Measurements from ENCODE around the gene EIPR1.
"Not testable (repeated sequence)": the region's sequence is repeated elsewhere in the genome, so short reads cannot be mapped to it uniquely, and the experiment has no call there.

Gene EIPR1

GRCh38 chr2:3207091-3207491, 170.5 kb downstream of the EIPR1 start:
- no peak for DNase-seq

GRCh38 chr2:3205845-3206244, 171.8 kb downstream of the EIPR1 start:
- no peak for DNase-seq

- no peak for DNase-seq
These were observed 173.4 kb downstream of the EIPR1 start for GRCh38 chr2:3204031-3204821.

GRCh38 chr2:3203497-3204019, 174.1 kb downstream of the EIPR1 start:
- no peak for DNase-seq

- DNase-seq = no peak
These were observed 174.7 kb downstream of the EIPR1 start for GRCh38 chr2:3202926-3203325.

- no peak for DNase-seq
These were observed 176.3 kb downstream of the EIPR1 start for GRCh38 chr2:3201281-3201680.

- DNase-seq = no peak
These were observed 177.1 kb downstream of the EIPR1 start for GRCh38 chr2:3200420-3200939.

- DNase-seq = no peak
These were observed 177.8 kb downstream of the EIPR1 start for GRCh38 chr2:3199627-3200345.

GRCh38 chr2:3198671-3199192, 178.9 kb downstream of the EIPR1 start:
- not testable (repeated sequence) for DNase-seq

- no peak for DNase-seq
These were observed 179.5 kb downstream of the EIPR1 start for GRCh38 chr2:3198119-3198518.

GRCh38 chr2:3197308-3197707, 180.3 kb downstream of the EIPR1 start:
- DNase-seq = no peak

- DNase-seq = no peak
These were observed 180.9 kb downstream of the EIPR1 start for GRCh38 chr2:3196716-3197115.

- no peak for DNase-seq
These were observed 181.8 kb downstream of the EIPR1 start for GRCh38 chr2:3195641-3196476.

- no peak for DNase-seq
These were observed 182.8 kb downstream of the EIPR1 start for GRCh38 chr2:3194828-3195227.

- DNase-seq = no peak
These were observed 183.9 kb downstream of the EIPR1 start for GRCh38 chr2:3193443-3194330.

GRCh38 chr2:3192920-3193319, 184.7 kb downstream of the EIPR1 start:
- no peak for DNase-seq

- DNase-seq = no peak
These were observed 185.3 kb downstream of the EIPR1 start for GRCh38 chr2:3192281-3192818.

- DNase-seq = no peak
These were observed 187.7 kb downstream of the EIPR1 start for GRCh38 chr2:3189961-3190360.

- no peak for DNase-seq
These were observed 188.5 kb downstream of the EIPR1 start for GRCh38 chr2:3189076-3189591.

GRCh38 chr2:3188405-3188946, 189.1 kb downstream of the EIPR1 start:
- DNase-seq = no peak

- no peak for DNase-seq
These were observed 190.2 kb downstream of the EIPR1 start for GRCh38 chr2:3187467-3187866.

Measured in NCI-H2171 (cell line).